HepG2 (cell line): ENCODE results near the gene FCRLA. TPM values are rescaled to one million over a fixed set of nuclear protein-coding genes. Genes with fewer than 3 reads are reported as not detected.

ENCODE experiments used
- AKNA ChIP-seq: sonication (generic); formaldehyde crosslinking; IDR thresholded peaks from 2 replicates; pipeline ENCODE4 v1.4.0; 2020; ENCODE audit warnings: missing genetic modification reagents, borderline replicate concordance
- CEBPZ ChIP-seq: IDR thresholded peaks from 2 replicates; pipeline ENCODE4 v1.6.1; 2012; ENCODE audit warnings: low read length, improper control_type of control experiment
- MLLT10 ChIP-seq: sonication (generic); formaldehyde crosslinking; IDR thresholded peaks from 2 replicates; pipeline ENCODE4 v1.4.0; 2020; ENCODE audit warnings: missing genetic modification reagents
- NCOR1 ChIP-seq: fragments of 200-600 bp; sonication (generic); IDR thresholded peaks from 2 replicates; pipeline ENCODE4 v1.7.0; 2017; ENCODE audit warnings: antibody characterized with exemption, low read length, borderline replicate concordance
- RBM22 ChIP-seq: fragments of 200-400 bp; formaldehyde crosslinking; optimal IDR thresholded peaks from 2 replicates; pipeline ENCODE3; 2017; ENCODE audit warnings: mild to moderate bottlenecking, low read length, moderate library complexity
- ZBTB33 ChIP-seq: sonication (generic); formaldehyde crosslinking; IDR thresholded peaks from 2 replicates; pipeline ENCODE4 v1.4.0; 2020; ENCODE audit warnings: missing genetic modification reagents
- ZNF20 ChIP-seq: sonication (generic); formaldehyde crosslinking; IDR thresholded peaks from 2 replicates; pipeline ENCODE4 v1.4.0; 2020; ENCODE audit warnings: mild to moderate bottlenecking, moderate library complexity, missing genetic modification reagents
- ZNF275 ChIP-seq: sonication (generic); formaldehyde crosslinking; IDR thresholded peaks from 2 replicates; pipeline ENCODE4 v1.8.0; 2022; ENCODE audit warnings: missing genetic modification reagents, mild to moderate bottlenecking, inconsistent platforms, borderline replicate concordance
- ZNF512B ChIP-seq: sonication (generic); formaldehyde crosslinking; IDR thresholded peaks from 2 replicates; pipeline ENCODE4 v1.5.1; 2020; ENCODE audit warnings: missing genetic modification reagents, mild to moderate bottlenecking, borderline replicate concordance
- polyA plus RNA-seq, 8 experiments: library from polyadenylated mRNA; depleted of rRNA in 3 of 8; stranded (reverse) in 7 of 8; unstranded in 1 of 8; fragments of >200 nt; fragmentation: Illumina TruSeq in 4 of 8; extraction: Trizol in 4 of 8; gene quantifications; 2 replicates each; pipeline versions ENCODE4 v1.2.1 to v1.2.3, GENCODE V29; 2011 to 2016; ENCODE audit warnings: low read depth in 4 of 8, missing spikeins in 1 of 8, mixed read lengths in 1 of 8; ENCODE audit not compliant: insufficient read depth in 1 of 8
- total RNA-seq, 5 experiments: library from RNA; depleted of rRNA; stranded (reverse); fragments of >200 nt; fragmentation: Illumina TruSeq; extraction: Trizol; gene quantifications; 2 replicates each; pipeline ENCODE4 v1.2.3, GENCODE V29; 2016; ENCODE audit warnings: low read depth in 1 of 5

FCRLA gene
- total and polyA plus RNA-seq, 2 of the 13 experiments (the other 11 are each of a cell fraction or from before 2014, with no cell fraction given): not detected

GRCh38 chr1:161702250-161702649, 4.8 kb upstream of the FCRLA start (continued):
- TF ChIP-seq CEBPZ: no peak
- no peak for TF ChIP-seq AKNA
- TF ChIP-seq ZNF275 (CRISPR knock-in tag): no peak
- TF ChIP-seq ZBTB33 (CRISPR knock-in tag): no peak
- no peak for TF ChIP-seq ZNF20
- no peak for TF ChIP-seq NCOR1
- no peak for TF ChIP-seq MLLT10
- no peak for TF ChIP-seq ZNF512B (CRISPR knock-in tag)
- TF ChIP-seq RBM22: no peak
